ENCODE measurements around the gene PPP6R2.

PPP6R2 gene

DNA sequence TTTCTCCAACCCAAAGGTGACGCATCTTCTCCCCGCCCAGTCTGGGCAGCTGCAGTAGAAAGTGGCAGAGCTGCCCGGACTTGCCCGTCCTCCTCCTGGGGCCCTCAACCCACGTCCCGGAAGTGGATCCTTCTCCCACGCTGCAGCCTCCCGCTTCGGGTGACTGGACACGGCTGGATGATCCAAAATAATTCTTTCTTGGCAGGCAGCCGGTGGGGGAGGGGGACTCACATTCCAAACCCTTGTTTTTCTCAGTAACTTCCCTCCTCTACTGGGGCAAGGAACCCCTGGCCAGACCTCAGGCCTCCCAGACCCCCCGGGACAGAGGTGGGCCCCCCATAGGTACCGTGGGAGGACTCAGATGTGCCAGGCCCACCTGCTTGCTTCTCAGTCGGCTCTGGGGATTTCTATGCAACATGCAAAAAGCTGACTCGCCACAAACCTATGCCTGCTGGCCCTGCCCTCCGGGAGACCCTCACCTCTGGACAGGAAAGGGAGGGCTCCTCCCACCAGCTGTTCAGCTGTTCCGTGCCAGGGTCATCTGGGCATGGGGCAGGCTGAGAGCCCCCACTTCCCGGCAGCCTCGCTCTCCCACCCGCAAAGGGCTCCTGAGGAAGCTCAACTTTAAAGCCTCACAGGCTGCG is 37.1 kb upstream of the PPP6R2 start:
- DNase-seq (ENCODE audit: low spot score) (peak; percentile 97), FAIRE-seq (peak; percentile 13)

DNA sequence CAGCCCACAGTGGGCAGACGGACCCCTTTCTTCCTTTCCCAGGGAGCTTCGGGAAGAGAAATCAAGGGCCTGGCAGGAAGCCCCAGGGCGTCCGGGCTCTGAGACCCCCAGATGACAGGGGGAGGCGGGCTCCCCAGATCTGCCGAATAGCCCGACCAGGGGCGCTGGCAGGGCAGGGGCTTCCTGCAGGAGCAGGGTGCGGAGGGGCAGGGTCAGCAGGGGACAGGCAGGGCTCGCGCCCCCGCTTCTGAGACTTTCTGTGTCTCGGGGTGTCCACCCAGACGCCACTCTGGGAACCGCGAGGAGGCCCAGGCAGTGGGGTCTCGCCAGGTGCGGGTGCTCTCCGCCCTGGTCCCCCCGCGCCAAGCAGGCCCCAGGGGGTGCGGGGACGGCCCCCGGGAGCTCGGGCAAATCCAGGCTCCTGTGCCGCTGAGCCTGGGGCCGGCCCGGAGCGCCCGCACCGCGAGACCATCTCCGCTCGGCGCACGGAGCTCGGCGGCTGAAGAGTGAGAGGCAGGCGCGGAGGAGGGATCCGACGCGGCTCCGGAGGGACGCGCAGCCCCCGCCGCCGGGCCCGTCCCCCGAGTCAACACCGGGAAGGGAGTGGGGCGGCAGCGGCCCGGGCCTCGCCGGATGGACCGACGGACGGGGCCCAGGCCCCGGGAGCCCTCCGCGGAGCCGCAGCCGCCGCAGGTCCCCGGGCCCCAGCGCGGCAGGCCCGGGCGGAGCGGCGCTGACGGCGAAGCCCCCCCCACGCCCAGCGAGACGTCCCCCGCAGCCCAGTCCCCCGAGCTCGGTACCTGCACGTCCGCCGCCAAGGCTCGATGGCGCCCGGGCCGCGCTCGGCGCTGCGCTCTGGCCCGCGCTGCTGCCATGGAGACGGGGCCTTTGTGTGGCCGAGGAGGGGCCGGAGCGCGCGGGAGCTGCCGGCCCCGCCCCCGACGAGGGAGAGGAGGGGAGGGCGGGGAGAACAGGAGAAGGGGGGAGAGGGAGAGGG is 36.1 kb upstream of the PPP6R2 start, which contains the start of gene PLXNB2:
Gene PLXNB2 (minus strand): TSS at position 894 of the 997 bp plus-strand sequence. CDS start 17,062 bp downstream, outside the sequence.
- peak; percentile 92 for DNase-seq (ENCODE audit: low spot score)
- FAIRE-seq, result peak; percentile 94

DNA sequence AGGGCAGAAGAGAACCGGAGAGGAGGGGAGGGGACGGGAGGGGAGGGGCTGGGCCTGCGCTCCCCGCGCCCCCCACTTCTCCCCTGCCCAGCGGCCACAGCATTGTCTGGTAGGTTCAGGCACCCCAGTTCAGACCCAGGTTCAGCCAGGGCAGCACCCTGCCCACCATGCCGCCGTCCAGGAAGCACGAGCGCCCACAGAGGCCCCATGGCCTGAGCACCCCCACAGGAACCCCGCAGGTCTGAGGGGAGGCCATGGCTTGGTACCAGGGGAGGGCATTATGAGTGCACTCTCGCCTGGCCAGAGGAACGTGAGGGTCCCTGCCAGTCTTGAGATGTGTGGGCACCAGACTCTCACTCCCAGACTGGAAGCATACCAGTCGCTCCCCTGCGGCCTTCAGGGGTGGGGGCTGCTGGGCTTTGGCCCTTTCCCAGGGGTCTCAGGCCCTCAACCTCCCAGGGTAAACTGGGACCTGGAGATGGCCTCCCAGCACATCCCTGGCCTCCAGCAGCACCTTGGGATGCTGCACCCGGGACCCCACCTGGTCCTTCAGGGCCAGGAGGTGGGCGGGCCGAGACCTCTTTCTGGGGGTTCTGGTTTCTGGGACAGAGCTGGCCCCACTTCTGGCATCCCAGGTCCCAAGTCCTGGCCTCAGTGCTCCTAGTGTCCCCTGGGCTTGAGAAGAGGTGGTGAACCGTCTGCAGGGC is 35.1 kb upstream of the PPP6R2 start:
- no peak for FAIRE-seq

GRCh38 chr22:50308597-50308935 is 34.6 kb upstream of the PPP6R2 start:
- DNase-seq (ENCODE audit: low spot score), result peak; percentile 80

More for the DNA sequence above, 35.1 kb upstream of the PPP6R2 start:
- no peak for DNase-seq (ENCODE audit: low spot score)

DNA sequence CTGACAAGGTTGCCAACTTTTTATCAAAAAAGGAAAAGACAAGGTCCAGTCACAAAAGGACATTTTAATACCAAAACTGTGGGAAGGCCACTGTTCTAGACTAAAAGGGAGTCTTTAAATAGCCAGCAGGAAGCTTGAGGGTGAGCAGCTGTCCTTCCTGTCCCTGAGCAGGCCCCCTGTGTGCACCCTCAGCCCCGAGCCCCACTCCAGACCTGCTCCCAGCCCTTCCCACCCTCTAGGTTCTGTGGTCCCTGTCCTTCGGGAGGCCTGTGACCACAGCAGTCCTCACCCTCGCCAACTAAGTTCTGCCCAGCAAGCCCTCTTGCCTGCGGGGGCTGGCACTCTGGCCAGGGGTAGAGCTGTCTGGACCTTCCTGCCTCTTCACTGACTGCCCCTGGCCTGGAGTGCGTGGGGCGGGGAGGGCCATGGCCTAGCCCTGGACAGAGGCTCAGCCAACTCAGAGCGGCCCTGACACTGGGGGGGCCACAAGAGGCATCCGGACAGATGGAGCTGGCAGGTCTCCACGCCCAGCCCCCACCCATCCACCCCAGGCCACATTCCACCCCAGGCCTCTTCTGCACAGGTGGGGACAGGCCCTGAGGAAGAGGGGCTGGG is 34.0 kb upstream of the PPP6R2 start:
- DNase-seq (ENCODE audit: low spot score) (no peak), FAIRE-seq (no peak)

More at GRCh38 chr22:50308597-50308935, 34.6 kb upstream of the PPP6R2 start:
- FAIRE-seq, result peak; percentile 82

- FAIRE-seq, result no peak
- no peak for DNase-seq (ENCODE audit: low spot score)
These were observed 33.5 kb upstream of the PPP6R2 start for GRCh38 chr22:50309601-50309991.

- no peak for FAIRE-seq
- DNase-seq (ENCODE audit: low spot score), result no peak
These were observed 33.0 kb upstream of the PPP6R2 start for GRCh38 chr22:50310031-50310722.

DNA sequence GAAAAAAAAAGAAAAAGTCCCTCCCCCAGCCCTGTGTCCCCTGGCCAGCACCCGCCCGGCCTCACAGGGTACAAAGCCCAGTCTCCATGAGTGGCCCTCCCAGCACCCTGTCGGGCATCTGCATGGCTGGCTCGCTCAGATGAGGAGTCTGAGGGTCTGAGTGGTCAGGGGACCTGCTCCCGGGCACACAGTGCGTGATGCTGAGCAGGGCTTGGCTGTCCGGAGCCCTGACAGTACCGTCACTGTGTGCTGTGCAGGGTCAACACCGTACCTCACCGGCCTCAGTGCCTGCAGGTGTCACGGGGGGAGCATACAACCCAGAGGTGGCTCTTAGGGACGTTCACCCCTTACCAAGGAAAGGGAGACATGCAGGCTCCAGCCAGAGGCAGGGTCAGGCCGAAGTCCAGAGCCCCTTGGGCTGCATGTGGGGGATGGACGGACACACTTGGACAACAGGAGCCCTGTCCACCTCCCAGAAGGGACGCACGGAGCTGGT is 32.1 kb upstream of the PPP6R2 start:
- FAIRE-seq (no peak), DNase-seq (ENCODE audit: low spot score) (no peak)

GRCh38 chr22:50311606-50312351 is 31.3 kb upstream of the PPP6R2 start:
- no peak for FAIRE-seq
- no peak for DNase-seq (ENCODE audit: low spot score)

GRCh38 chr22:50312371-50312770 is 30.8 kb upstream of the PPP6R2 start:
- FAIRE-seq (no peak), DNase-seq (ENCODE audit: low spot score) (no peak)

DNA sequence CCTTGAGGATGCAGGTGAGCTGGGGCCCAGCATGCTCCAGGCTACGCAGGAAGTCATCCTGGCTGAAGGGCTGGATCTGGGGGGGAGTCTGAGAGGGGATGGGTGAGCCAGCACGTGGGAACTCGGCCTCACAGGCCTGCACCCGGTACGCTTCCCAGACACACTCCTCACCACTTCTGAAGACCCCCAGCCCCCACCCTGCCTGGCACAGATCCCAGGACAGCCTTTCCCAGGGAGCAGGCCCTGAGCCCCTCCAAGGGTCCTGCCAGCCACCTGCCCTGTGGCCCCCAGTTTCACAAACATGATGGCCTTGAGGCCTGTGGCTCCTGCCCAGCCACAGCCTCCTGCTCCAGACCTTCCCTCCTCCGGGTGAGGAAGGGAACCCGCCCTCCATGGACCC is 30.1 kb upstream of the PPP6R2 start:
- DNase-seq (ENCODE audit: low spot score), result no peak
- no peak for FAIRE-seq

DNA sequence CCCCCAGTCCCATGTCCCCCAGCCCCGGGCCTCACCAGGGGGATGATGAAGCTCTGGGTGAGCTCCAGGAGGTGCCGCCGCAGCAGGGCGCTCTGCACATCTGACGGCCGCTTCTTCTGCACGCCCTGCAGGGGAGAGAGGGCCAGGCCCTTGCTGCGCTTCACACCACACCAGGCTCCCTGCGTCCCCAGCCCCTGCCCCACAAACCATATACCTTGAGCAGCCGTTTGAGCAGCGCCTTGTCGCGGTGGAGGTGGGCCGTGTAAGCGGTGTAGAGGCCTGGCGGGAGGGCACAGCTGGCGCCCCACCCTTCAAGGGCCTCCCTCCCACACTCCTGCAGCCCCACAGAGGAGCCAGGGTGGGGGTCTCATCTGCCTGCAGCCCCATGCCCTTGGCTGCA is 29.5 kb upstream of the PPP6R2 start:
- DNase-seq (ENCODE audit: low spot score) (no peak), FAIRE-seq (no peak)

DNA sequence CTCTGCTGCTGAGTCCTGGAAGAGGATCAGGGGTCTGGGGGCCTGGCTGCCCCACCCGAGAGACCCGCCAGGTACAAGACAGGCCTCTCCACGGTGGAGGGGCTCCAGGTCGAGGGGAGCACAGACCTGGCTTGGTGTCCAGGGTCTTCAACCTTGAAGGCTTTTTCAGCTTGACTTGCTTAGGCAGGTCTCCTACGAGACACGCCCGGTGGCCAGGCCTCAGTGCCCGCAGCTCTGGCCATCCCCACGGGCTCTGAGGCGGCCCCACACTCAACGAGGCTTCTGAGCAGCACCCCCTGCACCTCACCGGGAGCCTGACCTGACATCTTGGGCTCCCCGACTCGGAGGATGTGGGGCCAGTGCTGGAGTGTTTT is 29.1 kb upstream of the PPP6R2 start:
- DNase-seq (ENCODE audit: low spot score), result no peak
- no peak for FAIRE-seq

- DNase-seq (ENCODE audit: low spot score), result no peak
- no peak for FAIRE-seq
These were observed 28.5 kb upstream of the PPP6R2 start for GRCh38 chr22:50314455-50315288.

GRCh38 chr22:50315289-50316113 is 27.6 kb upstream of the PPP6R2 start:
- DNase-seq (ENCODE audit: low spot score) (no peak), FAIRE-seq (peak; percentile 58)

GRCh38 chr22:50316114-50317065 is 26.7 kb upstream of the PPP6R2 start:
- no peak for FAIRE-seq
- no peak for DNase-seq (ENCODE audit: low spot score)

GRCh38 chr22:50317178-50317577 is 25.9 kb upstream of the PPP6R2 start:
- DNase-seq (ENCODE audit: low spot score) (no peak), FAIRE-seq (no peak)
